ENCODE results near the gene DCLK2.

DCLK2 gene

GRCh38 chr4:150078041-150078578, at the start of gene DCLK2:
DCLK2 (plus strand) TSS chr4:150078445; CDS start chr4:150079028, 583 bp downstream.
- no peak for FAIRE-seq

GRCh38 chr4:150032541-150032940, 45.7 kb upstream of the DCLK2 start:
- no peak for FAIRE-seq

GRCh38 chr4:150033081-150033480, 45.2 kb upstream of the DCLK2 start:
- no peak for FAIRE-seq

DNA sequence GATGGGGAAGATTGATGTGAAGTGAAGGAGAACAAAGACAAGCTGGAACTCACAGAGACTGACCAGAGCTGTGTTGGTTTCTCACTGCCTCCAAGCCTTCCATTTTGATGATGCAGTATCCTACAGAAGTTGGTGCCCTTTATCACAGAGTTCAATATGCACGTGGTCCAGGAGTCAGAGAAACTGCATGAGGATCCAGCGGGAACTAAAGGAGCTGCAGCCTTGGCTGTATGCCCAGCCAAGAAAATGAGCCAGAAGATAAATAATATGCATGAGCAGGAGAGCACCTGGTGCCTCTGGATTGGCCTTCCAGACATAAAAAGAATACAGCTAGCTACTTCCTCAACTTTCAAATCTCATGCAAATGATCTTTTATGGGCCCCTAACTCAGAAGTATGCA, 44.3 kb upstream of the DCLK2 start:
- FAIRE-seq: no peak

- FAIRE-seq: no peak
These were observed 40.9 kb upstream of the DCLK2 start for GRCh38 chr4:150037251-150037856.

DNA sequence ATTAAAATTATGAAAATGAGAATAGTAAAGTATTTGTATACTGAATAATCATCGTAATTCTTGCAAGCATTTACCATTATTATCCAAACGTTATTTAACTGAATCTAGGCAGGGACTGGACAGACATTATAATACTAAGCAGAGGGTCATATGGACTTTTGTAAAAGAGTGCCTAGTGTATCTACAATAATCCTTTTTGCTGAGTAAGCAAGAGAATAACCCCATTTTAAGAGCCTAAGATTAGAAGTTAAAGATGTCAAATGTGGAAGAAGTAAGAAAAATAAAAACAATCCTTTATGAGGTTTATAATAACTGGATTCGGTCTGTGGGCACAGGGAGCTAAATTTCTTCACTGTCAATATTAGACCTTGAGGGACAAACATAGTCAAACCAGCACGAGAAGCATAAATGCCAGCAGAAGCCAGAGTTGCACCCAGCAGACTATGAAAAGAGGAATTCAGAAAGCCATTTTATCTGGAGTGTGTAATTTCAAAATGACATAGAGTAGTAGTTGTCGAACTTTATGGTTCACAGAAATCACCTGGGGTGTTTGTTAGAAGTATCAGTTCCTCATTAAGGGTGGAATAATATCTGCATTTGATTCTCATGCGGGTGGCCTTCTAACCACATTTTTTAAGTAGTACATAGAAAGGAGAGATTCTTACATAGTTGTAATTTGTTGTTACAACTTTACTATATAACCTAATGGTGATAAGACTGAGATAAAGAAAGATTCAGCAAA, 39.7 kb upstream of the DCLK2 start:
- FAIRE-seq: no peak

DNA sequence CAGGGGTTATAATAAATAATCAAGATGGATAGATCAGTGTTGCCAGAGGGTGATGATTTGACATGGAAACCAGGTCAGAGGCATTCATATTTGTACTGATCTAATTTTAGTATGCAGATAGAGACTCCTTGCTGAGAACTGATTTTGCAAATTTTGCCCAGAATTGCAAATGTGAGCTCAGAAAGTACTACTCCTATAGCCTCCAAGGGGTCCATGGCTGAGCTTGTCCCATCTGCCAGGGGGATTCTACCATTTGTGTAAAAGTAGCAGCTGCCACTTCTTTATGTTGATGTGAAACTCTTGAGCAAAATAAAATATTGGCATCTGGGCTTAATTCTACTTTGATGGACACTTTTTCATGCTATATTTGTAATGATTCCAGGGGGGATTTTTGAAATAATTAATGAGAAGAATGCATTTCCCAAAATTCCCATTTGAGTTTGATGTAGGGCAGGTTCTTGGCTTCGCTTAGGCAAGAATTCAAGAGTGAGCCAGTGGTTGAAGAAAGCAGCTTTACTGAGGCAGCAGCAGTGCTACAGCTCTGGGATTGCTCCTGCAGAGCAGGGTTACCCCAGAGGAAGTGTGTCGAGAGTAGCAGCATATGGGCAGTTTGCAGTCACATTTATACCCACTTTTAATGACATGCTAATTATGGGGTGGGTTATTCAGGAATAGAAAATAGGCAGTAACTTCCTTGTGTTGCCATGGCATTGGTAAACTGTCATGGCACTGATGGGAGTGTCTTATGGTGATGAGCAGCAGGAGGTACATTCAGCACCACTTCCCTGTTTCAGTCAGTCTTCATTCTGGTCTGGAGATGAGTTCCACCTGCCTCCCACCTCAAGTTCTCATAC, 38.7 kb upstream of the DCLK2 start:
- no peak for FAIRE-seq

DNA sequence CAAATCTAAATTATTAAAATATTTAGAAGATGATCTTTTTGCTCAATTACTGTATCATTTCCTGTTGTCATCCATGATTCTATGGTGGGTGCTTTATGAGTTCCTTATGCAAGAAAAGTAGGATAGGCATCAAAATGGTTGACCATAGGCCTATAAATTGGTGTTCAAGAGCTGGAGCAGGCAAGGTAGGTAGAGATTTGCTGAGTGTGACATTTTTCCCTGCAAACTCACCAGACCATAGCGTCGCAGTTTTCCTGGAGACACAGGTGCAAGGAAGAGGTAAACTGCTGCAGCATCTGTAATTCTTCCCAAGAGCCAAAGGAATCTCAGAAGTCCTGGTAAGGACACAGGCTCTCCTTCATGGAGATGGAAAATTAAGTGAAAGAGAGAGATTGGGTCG, 33.7 kb upstream of the DCLK2 start:
- no peak for FAIRE-seq

- FAIRE-seq: no peak
These were observed 32.8 kb upstream of the DCLK2 start for GRCh38 chr4:150045410-150045809.

DNA sequence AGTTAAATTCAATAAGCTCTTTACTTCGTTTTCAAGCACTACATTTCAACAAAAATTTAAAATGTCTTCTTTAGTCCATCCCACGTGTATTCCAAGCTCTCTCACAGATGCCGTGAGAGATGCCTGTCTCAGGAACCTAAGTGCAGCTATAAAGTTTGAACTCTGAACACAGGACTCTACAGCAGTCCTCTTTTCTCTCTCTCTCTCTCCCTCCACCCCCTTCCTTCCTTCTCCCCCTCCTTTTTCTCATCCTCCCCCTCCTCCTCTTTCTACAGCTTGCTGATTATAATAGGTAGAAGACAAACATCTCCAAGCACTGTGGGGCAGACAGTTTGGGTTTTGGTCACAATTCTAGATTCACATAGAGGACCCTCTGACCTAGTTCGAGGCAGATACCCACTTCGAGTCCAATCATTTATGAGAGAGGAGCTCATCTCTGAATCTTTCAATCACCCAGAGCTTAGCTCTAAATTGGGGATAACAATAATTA, 31.5 kb upstream of the DCLK2 start:
- no peak for FAIRE-seq

- FAIRE-seq: no peak
These were observed 30.7 kb upstream of the DCLK2 start for GRCh38 chr4:150047546-150047945.

- FAIRE-seq: no peak
These were observed 28.6 kb upstream of the DCLK2 start for GRCh38 chr4:150049682-150050081.

DNA sequence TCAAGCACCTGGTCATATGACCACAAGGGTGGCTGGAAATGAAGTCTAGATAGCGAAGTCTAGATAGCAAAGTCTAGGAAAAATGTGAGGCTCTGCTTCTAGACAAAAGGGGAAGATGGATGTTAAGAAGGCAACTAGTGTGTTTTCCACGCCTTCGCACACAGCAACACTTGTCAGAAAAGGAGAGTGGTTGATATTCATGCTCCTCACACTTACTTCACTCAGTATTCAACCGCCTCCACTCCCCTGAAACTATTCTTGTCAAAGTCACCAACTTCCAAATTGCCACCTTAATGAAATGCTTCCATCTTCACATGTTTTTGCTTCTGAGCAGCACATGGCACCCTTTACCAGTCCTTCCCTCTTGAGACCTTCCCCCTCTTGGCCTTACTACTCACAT, 27.7 kb upstream of the DCLK2 start:
- FAIRE-seq: no peak

GRCh38 chr4:150051111-150051510, 27.1 kb upstream of the DCLK2 start:
- FAIRE-seq: no peak

DNA sequence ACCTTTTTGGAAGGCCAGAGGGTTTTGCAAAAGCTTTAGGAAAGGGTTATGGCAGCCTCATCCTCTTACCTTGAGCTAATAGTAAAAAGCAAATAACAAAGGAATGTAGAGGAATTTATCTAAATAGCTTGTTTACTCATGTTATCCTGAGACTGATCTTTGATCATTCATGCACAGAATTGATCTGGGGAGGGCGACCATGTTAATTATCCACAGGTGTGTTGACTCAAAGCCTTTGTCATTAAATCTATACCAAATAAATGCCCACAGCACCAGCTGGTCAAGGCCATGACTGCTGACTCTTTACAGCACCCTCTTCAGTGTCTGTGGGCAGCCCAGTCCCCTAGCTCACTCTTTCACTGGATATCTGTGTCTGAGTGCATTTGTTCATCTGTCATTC, 22.8 kb upstream of the DCLK2 start:
- no peak for FAIRE-seq

DNA sequence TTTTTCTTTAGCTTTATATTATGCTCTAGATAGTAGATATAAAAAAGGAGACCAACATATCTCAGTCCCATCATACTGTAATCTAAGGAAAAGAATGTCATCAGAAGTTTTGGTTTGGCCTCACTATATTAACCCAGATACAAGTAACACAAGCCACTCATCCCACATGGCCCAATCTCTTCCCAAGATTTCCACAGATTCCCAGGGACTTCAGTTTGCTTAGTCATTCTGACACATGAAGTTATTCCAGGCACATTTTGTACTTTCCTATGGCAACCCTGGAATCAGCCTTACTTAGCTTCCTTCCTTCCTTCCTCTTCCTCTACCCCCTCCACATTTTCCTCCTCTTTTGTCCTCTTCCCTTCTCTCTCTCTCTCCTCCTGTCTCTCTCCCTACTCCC, 21.7 kb upstream of the DCLK2 start:
- FAIRE-seq: no peak

GRCh38 chr4:150061086-150061776, 17.0 kb upstream of the DCLK2 start:
- FAIRE-seq: no peak

DNA sequence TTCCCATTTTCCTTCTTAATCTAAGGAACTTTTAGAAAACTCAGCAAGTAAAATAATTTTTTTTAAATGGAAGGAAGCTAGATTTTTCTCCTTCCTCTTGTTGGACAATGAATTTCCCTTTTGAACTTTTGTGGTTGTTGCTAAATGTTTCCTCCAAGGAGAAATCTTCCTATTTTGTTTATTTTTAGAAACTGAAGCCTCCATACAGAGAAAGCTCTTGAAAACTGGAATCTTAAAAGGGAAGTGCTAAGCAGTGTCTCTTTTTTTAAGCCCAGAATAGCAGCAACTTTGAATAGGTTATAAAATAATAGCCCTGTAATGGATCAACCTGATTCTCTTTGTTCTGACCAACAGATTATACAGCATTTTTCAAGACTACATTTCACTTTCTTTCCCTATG, 15.1 kb upstream of the DCLK2 start:
- FAIRE-seq: no peak

- no peak for FAIRE-seq
These were observed 12.5 kb upstream of the DCLK2 start for GRCh38 chr4:150065740-150066139.

- FAIRE-seq: no peak
These were observed 10.4 kb upstream of the DCLK2 start for GRCh38 chr4:150067859-150068258.

DNA sequence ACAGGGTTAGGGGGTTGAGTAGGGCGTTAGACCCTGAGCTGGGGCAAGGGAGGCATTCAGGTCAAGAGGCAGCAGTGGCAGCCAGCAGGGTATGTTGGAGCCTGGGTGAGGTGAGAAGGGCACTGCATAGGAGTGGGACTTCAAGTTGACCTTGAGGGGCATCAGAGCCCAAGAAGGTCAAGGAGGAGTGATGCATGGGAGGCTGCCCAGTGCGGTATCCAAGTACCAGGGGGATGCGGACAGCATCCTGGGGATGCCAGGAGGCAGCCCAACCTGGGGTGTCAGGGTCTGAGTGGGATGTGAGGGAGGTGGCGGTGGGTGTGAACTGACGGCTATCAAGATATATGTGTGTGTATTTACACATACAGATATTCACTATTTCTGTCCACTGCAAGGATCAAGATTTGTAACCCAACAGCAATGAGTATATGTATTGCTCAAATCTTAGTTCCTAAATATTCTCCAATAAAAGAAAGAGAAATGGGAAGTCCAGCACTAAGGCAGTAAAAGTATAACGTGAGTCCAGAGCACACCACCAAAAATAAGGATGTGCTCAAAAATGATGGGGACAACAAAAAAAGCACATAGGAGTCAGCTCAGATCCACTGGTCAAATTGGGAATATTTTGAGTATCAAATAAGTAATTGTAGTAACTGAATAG, 9.8 kb upstream of the DCLK2 start:
- FAIRE-seq: no peak

- no peak for FAIRE-seq
These were observed 8.9 kb upstream of the DCLK2 start for GRCh38 chr4:150069353-150069752.

All from G401.6 (cell line).